GM18873 (cell line): Measurements from ENCODE around the gene JADE2.

Experiments
- ATAC-seq: cut with Tn5 transposase; IDR thresholded peaks from one replicate; pipeline ENCODE4 v1.9.1; 2021; ENCODE audit warnings: mild to moderate bottlenecking, moderate library complexity, moderate number of reproducible peaks; ENCODE audit not compliant: unreplicated experiment, low FRiP score

The JADE2 gene

DNA sequence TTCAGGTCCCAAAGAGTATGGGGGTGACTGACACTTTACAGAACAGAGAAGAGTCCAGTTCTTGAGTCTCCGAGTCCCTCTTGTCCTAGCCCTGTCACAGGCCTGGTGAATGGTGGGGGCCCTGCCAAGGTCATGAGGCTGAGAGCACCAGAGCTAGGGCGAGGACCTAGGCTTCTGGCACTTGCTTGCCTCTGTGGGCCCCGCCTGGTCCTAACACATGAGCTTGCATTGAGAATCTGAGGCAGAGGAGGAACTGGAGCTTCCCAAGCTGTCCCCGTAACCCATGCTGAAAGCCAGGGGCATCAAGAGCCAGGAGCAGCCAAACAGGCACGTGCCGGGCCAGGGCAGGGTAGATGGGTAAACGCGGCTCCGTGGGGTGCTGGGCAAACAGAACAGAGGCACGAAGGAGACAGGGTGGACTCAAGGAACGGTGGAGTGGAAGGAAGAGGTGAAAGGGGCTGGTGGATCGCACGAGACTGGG lies 41.3 kb downstream of the JADE2 start:
- ATAC-seq, result no peak

DNA sequence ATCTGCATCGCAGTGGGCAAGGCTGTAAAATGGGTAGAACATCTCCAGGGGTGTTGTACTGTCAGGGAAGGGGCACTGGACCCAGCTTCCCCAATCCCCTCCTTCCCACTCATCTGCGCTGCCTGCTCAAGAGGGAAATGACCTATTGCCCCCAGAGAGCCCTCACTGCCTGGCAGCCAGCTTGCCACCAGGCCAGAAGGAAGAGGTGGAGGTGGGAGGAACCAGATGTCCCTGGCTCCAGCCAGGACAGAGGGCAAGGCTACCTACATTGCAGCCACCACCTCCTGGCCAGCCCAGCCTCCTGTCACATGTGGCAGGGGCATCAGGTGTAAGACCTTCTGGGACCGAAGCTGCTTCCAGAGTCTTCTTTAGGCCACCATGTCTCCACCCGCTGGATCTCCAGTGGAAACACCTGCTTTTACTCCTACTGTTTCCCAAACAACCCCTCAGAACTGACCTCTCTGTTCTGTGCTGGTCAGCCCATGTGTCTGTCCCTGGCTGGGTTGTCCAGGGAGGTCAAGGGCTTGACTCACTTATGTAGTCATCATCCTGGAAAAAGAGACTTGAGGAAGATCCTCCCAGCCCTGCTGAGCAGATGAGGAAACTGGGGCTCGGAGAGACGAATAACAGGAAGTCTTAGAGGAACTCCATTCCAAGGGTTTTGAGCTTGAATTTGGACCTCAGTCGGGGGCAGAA lies 42.3 kb downstream of the JADE2 start:
- ATAC-seq, result no peak

DNA sequence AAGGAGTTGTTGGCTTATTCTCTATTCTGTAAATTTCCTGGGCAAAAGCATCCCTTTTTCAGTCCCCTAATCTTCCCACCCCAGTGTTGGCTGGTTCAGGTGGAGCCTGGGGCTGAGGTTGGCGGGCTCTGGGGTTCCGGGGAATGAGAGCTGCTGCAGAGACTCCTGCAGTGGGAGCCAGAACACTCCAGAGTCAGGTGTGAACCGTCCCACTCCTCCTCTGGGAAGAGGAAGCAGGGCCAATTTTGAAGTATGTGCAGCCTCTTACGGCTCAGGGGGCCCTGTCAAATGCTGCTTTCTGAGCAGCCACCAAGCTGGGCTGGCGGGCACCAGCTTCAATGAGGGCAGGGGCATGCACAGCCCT lies 42.8 kb downstream of the JADE2 start:
- no peak for ATAC-seq

DNA sequence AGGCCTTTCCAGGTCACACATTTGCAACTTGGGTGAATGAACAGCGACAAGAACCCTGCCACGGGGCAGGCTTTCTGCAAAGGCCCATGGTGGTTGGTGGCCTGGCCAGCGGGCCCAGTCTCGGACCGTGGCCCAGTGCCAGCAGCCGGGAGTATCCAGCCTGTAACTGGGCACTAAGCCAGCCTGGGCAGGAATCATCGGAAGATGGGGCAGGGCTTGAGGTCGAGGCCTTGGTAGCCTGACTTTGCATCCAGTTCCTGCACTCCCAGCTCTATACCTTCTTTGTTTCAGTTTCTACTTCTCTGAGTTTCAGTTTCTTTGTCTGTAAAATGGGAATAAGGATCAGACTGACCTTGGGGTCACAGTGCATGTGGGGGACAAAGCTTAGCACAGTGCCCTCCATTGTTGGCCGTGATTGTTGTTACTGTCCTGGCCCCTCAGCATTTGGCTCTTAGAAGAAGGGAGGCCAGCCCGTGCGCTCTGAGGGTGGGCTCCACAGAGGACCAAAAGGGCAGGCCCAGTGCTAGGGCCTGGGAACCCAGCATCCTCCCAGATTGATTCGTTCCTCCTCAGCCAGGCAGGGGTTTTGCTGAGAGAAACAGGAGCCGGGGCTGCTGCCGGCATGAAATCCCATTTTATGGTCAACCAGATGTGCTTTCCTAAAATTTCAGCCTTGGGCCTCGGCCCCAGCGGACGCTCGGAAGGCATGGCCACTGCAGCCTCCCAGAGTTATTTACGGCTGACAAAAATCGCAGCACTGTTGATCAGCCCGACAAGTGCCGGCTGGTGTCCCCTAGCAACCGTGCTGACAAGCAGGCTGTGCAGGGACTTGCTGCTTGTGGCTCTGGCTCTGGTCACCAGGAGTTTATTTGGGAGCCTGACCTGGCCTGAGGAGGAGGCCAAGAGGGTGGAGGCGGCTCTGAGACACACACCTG lies 43.6 kb downstream of the JADE2 start:
- no peak for ATAC-seq

DNA sequence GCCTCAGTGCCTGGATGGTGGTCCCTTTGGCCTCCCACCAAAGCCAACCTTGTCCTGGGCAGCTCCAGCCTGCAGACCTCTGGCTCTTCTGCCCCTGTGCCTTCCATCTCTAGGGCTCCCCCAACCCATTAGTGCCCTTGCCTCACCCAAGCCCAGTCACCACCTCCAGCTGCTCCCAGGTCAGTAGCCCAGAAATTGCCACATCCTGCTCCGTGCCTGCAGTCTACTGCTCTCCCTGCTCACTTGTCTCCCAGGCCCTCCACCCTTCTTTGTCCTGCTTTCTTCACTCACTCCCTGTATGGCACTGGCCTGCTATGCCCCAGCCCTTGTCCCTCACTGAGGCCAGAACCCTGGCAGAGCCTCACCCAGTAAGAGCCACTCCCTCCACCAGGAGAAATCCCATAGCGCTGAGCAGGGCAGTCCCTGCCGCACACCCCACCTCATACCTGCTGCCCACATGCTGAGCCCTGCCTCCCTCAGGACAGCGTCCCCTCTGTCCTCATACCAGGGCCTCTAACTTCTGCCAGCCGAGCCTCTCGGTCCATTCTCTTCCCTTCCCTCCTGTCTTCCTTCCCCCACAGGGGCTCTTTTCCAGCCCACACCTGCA lies 44.4 kb downstream of the JADE2 start:
- ATAC-seq, result no peak

DNA sequence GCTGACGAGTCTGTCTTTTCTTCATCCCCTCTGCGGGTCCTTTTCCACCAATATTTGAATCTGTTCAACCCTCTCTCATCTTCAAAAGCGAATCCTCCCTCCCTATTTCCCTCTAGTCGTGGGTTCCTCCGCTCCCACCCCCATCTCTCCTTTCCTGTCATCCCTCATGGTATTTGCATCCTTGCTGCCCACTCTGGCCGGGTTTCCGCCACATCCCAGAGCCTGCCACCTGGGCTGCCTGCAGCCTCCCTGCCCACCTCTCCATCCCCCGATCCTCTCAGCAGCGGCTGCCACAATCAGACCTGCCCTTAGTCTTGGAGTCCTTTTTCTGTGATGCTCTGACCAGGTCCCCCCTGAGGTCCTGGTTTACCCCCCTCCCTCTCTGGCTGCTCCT lies 44.9 kb downstream of the JADE2 start:
- ATAC-seq, result no peak

DNA sequence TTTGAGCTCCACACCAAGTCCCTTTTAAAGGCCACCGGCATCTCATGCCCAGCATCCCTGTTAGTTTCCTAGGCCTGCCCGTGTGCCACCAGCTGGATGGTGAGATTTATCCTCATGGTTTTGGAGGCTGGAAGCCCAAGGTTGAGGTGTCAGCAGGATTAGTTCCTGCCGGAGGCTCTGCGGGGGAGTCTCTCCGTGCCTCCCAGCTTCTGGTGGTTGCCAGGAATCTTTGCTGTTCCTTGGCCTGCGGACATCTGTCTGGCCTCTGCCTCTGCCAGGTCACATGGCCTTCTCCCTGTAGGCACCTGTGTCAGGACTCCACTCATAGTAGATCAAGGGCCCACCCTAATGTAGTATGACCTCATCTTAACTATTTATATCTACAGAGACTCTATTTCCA lies 45.4 kb downstream of the JADE2 start:
- no peak for ATAC-seq

DNA sequence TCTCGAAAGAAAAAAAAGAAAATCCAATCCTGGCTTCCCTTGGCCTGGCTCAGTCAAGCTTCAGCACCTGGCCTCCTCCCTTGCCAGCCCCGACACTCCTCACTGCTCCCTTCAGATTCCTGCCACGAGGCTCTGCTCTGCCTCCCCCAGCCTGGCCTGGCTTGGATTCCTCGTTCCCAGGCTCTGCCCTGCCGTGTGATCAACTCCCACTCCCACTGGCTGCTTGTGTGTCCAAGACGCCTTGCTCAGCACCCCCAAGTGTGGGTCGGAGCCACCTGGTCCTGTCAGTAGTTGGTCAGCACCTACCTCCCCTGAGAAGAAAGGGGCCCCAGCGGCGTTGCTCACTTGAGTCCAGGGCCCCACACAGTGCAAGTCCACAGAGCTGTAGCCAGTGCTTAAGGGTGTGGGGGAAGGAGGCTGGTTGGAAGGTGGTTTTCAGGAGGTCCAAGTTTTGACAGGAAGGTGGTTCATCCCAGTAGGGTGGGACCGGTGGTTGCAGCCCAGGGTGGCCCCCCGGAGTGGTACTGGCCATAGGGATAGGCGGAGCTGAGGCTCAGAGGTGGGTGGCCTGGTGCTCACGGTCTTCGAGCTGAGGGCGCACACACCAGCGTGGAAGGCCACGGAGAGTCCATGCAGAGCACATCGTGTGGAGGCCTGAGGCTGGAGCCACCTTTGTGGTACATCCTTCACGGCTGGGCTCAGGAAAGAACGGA lies 46.4 kb downstream of the JADE2 start:
- no peak for ATAC-seq

DNA sequence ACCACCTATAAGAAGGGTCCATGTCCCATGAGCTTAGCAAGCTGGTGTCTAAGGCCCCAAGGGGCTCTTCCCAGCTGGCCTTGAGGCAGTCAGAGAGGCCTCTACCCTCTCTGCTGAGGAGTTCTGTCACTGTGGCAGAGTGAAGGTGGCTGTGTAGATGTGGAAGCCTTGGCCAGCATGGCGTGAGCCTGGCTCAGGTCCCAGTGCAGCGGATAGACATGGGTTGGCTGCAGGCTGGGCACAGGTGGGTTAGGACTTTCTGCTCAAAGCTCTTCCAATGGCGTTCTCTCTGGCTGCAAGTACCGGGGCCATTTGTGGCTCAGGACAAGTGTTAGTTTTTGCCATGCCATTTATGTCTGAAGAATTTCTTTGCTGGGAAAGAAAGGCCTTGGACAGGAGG lies 47.3 kb downstream of the JADE2 start:
- ATAC-seq, result no peak

DNA sequence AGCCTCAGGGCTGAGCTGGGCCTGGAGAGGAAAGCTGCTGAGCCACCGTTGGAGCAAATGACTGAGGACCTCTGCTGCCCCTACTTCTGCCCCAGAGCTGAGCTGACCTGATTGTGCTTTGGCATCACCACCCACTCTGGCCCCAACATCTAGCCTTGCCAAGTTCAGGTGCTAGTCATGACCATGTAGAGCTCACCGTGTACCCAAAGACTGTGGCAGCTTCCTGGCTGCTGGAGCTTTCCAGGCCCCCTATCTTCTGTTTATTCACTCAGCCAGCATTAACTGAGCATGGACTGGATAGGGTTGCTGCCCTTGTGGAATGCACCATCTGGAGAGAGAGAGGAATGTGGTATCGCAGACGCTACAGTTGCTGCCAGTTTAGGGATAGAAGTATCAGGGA lies 49.1 kb downstream of the JADE2 start:
- no peak for ATAC-seq

DNA sequence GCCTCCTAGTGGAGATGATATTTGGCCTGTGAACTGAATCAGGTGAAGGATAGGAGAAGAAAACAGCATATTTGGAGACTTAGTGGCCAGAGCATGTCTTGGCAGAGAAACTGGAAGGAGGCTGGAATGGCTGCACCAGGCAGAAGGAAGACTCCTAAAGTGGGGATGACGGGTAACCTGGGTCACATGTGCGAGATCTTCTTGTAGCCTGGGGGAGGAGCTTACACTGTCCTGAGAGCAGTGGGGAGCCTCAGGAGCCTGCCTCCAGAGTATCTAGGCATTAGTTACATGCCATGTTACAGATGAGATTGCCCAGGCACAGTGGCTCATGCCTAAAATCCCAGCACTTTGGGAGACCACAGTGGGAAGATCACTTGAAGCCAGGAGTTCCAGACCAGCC lies 49.8 kb downstream of the JADE2 start:
- ATAC-seq, result no peak

DNA sequence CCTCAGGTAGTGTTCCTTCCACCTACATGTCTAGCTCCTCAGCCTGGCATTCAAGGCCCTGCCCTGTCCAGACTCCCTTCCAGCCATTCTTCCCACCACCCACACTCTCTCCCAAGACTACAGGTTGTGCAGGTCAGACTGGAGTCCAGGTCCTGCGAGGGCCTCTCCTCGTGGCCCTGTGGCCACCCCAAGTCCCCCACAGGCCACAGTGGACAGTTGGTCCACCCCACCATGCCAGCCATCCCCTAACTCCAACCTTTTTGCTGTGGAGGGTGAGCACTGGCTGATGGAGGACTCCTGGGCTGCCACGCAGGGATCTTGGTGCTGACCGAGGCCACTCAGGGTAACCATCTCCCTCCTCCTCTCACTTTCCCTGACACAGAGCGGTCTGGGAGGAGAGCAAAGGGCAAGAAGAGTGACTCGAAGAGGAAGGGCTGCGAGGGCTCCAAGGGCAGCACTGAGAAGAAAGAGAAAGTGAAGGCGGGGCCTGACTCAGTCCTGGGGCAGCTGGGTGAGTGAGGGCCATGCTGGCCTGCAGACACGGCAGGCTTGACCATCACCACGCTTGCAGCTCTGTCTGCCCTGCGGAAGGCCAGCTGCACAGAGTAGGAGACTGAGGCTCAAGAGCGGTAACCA lies 51.0 kb downstream of the JADE2 start:
- no peak for ATAC-seq

DNA sequence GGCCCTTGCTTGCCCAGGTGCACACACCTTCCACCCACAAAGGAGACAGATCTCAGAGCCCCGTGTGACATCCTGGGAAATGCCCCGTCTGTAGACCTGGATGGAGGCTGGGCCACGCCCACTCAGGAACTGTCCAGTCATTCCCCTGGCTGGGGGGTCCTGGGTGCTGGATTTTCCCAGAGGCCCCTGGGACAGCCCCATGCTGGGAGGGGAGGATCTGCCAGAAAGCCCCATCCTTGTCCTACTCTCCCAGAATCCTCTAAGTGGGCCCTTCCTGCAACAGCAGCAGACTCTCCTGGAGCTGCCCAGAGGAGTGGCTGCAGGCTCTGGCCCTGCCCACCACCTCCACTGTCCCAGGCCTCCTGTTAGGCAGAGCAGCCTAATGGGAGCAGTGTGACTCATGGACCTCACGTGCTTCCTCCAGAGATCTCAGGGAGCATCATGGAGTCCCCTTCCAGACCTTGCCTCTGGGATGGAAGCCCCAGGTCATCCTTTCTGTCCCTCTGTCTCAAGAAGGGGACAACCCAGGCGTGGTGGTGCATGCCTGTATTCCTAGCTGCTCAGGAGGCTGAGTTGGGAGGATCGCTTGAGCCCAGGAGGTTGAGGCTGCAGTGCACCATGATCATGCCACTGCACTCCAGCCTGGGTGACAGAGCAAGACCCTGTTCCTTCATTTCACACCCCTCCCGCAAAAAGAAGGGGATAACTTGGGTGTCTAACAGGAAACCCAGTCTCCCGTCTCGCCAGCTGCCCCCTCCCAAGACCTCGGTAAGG lies 51.7 kb downstream of the JADE2 start:
- ATAC-seq, result no peak

DNA sequence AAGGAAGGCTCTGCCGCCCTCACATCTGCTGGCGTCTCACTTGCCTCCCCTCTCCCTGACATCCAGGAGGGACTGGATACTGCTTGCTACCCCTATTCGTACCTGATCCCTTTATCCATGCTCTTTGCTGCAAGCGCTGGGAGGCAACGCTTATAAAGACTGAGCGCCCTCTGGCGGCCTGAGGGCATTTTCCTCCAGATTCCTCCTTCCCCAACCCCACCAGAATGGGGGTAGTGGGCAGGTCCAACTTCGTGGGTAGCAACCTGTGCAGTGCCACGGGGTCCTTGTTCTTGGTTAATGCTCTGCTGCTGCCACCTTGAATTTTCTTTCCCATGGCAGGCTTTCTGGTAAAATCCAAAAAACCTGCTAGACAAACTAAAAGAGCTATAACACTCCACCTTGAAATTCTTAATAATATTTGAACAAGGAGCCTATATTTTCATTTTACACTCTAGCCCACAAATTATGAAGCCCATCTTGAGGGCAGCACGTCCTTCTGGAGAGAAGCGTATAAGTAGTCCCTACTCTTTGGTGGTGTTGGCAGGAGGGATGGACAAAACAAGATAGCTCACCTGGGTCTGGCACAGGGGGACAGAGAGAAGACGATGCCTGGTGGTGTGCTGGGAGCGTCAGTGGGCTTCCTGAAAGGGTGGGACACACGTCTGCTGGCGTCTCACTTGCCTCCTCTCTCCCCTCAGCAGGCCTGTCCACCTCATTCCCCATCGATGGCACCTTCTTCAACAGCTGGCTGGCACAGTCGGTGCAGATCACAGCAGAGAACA lies 52.5 kb downstream of the JADE2 start:
- no peak for ATAC-seq

DNA sequence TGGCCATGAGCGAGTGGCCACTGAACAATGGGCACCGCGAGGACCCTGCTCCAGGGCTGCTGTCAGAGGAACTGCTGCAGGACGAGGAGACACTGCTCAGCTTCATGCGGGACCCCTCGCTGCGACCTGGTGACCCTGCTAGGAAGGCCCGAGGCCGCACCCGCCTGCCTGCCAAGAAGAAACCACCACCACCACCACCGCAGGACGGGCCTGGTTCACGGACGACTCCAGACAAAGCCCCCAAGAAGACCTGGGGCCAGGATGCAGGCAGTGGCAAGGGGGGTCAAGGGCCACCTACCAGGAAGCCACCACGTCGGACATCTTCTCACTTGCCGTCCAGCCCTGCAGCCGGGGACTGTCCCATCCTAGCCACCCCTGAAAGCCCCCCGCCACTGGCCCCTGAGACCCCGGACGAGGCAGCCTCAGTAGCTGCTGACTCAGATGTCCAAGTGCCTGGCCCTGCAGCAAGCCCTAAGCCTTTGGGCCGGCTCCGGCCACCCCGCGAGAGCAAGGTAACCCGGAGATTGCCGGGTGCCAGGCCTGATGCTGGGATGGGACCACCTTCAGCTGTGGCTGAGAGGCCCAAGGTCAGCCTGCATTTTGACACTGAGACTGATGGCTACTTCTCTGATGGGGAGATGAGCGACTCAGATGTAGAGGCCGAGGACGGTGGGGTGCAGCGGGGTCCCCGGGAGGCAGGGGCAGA lies 53.3 kb downstream of the JADE2 start:
- ATAC-seq, result no peak

DNA sequence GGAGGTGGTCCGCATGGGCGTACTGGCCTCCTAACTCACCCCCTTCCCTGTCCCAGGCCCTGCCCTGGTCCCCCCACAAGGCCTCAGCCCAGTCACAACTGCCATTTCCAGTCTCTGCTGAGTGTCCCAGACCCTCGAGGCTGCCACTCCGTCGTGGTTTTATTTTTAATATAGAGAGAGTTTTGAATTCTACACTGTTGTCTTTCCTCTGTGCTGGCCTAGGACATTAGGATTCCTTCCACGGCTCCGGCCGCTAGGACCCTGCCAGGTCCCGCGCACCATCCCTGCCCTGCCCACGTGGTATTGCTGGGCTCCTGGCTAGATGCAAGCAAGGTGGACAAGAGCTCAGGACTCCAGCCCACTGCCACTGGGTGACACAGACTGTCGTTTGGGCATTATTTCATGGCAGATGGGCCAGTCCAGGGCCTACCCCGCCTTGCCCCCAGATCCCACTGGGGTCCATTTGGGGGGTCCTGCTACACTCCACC lies 53.9 kb downstream of the JADE2 start:
- ATAC-seq, result no peak

DNA sequence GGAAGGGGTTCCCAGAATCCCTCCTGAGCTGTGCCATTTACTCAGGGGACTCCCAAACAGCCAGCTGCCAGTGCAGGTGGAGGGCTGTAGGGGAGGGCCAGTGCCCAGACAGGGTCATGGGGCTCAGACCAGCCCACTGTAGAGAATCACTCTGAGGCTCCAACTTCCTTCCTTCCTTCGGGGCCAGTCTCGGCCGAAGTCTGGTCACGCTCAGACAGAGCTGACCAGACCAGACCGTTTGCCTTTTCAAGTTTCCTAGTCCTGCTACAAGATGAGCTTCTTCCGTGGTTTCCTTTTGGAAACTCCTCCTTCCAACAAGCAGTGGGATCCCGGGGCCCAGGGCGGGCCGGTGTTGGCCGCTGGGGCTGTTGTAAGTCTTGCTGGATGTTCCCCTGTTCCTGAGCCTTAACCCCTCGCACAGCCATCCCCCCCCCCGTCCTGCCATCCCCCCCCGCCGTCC lies 54.6 kb downstream of the JADE2 start:
- ATAC-seq, result no peak
